Keratinocyte (primary cell): ENCODE data around the gene APOB. TPM values are rescaled to one million over a fixed set of nuclear protein-coding genes. Genes with fewer than 3 reads are reported as not detected.

Experiments
- DNase-seq: peaks from one replicate; pipeline ENCODE4 v3.0.0-alpha.2; 2011; ENCODE audit warnings: low read depth, missing footprints, low spot score
- FAIRE-seq: peaks from 2 replicates; lab custom pipeline; 2011; peaks lifted over from hg19 to GRCh38; lab: Jason Lieb, UNC
- H2AFZ ChIP-seq: 2 replicates; pipeline ENCODE4 v1.6.0; 2012; ENCODE audit warnings: low read length, control low read depth, inconsistent platforms; ENCODE audit not compliant: control insufficient read depth
- H3K27ac ChIP-seq: 2 replicates; pipeline ENCODE4 v1.5.1; 2011; ENCODE audit warnings: low read length; ENCODE audit not compliant: control insufficient read depth, insufficient read depth
- H3K27me3 ChIP-seq: 3 replicates; pipeline ENCODE4 v1.6.0; 2011; ENCODE audit warnings: low read length; ENCODE audit not compliant: control insufficient read depth, insufficient read depth; ENCODE audit errors: extremely low read depth
- H3K36me3 ChIP-seq, 2 experiments: 2 replicates in 1 of 2; 3 replicates in 1 of 2; pipeline ENCODE4 v1.5.1; 2011; ENCODE audit warnings: low read length in 2 of 2, mild to moderate bottlenecking in 1 of 2; ENCODE audit not compliant: control insufficient read depth in 2 of 2, insufficient read depth in 2 of 2; ENCODE audit errors: extremely low read depth in 1 of 2
- H3K4me1 ChIP-seq: 3 replicates; pipeline ENCODE4 v1.5.1; 2011; ENCODE audit warnings: low read length; ENCODE audit not compliant: control insufficient read depth, insufficient read depth; ENCODE audit errors: extremely low read depth
- H3K4me2 ChIP-seq: 3 replicates; pipeline ENCODE4 v1.6.0; 2011; ENCODE audit warnings: low read depth, low read length; ENCODE audit not compliant: control insufficient read depth, insufficient read depth; ENCODE audit errors: extremely low read depth
- H3K4me3 ChIP-seq, 3 experiments: fragments of 200-600 bp in 1 of 3; sonication (generic) in 1 of 3; 2 replicates in 2 of 3; 3 replicates in 1 of 3; pipeline ENCODE4 v1.5.1; 2011 to 2016; ENCODE audit warnings: low read length in 3 of 3, mild to moderate bottlenecking in 3 of 3, control low read depth in 2 of 3, inconsistent platforms in 1 of 3, low read depth in 1 of 3, mixed read lengths in 1 of 3, mixed run types in 1 of 3, moderate library complexity in 1 of 3; ENCODE audit not compliant: control insufficient read depth in 2 of 3, insufficient read depth in 2 of 3; ENCODE audit errors: extremely low read depth in 1 of 3
- H3K79me2 ChIP-seq: 2 replicates; pipeline ENCODE4 v1.6.0; 2012; ENCODE audit warnings: low read length; ENCODE audit not compliant: control insufficient read depth, insufficient read depth
- H3K9ac ChIP-seq: 3 replicates; pipeline ENCODE4 v1.6.0; 2011; ENCODE audit warnings: low read length; ENCODE audit not compliant: control insufficient read depth, insufficient read depth; ENCODE audit errors: extremely low read depth
- H3K9me1 ChIP-seq: 3 replicates; pipeline ENCODE4 v1.6.0; 2011; ENCODE audit warnings: low read length; ENCODE audit not compliant: control insufficient read depth, insufficient read depth; ENCODE audit errors: extremely low read depth
- H3K9me3 ChIP-seq: 2 replicates; pipeline ENCODE4 v1.5.1; 2012; ENCODE audit warnings: low read depth, low read length; ENCODE audit not compliant: control insufficient read depth
- H4K20me1 ChIP-seq: 3 replicates; pipeline ENCODE4 v1.6.0; 2011; ENCODE audit warnings: low read length; ENCODE audit not compliant: control insufficient read depth, insufficient read depth; ENCODE audit errors: extremely low read depth
- CTCF ChIP-seq, 3 experiments: IDR thresholded peaks in 1 of 3; conservative IDR thresholded peaks in 1 of 3; optimal IDR thresholded peaks in 1 of 3; 2 replicates in 2 of 3; 3 replicates in 1 of 3; pipeline versions ENCODE3 to v1.5.1; 2011; ENCODE audit warnings: low read length in 3 of 3, mild to moderate bottlenecking in 3 of 3, moderate library complexity in 2 of 3, control low read depth in 1 of 3, inconsistent platforms in 1 of 3; ENCODE audit not compliant: insufficient read depth in 2 of 3; ENCODE audit errors: extremely low read depth in 1 of 3
- EZH2 ChIP-seq: IDR thresholded peaks from one replicate; pipeline ENCODE4 v1.6.1; 2012; ENCODE audit warnings: inconsistent platforms, mild to moderate bottlenecking, low read length, moderate library complexity
- dilution Hi-C: fragments of 300-500 bp; cut with MboI; formaldehyde crosslinking; loops from one replicate; pipeline ENCODE4 v1.7.0; 2020; ENCODE audit warnings: low sequenced_read_pairs; ENCODE audit not compliant: extremely low pct_ligation_motif_present
- polyA plus RNA-seq, 5 experiments: library from polyadenylated mRNA; depleted of rRNA in 3 of 5; stranded (reverse) in 3 of 5; stranded (forward) in 1 of 5; unstranded in 1 of 5; fragments of >200 nt; gene quantifications; 1 replicate in 1 of 5; 2 replicates in 3 of 5; 3 replicates in 1 of 5; pipeline versions ENCODE4 v1.2.1 to v1.2.3, GENCODE V29; 2011 to 2012; ENCODE audit warnings: missing spikeins in 2 of 5, low read depth in 1 of 5, low replicate concordance in 1 of 5

The APOB gene
- polyA plus RNA-seq, 1 donor (not counting 4 experiments of a cell fraction or from before 2014, with no cell fraction given), result 0.01 TPM

- DNase-seq (no peak), FAIRE-seq (no peak)
- Histone ChIP-seq H3K79me2 (no peaks in the 10 kb centered on the region), H3K36me3 (no peaks in the 10 kb centered on the region), H3K27me3 (no peaks in the 10 kb centered on the region), H3K27ac (no peak overlapping the region), H3K4me3 (no peak overlapping the region), H3K4me2 (no peak overlapping the region), H3K9ac (no peak overlapping the region), H3K9me1 (no peaks in the 10 kb centered on the region), H3K4me1 (no peaks in the 10 kb centered on the region), H2AFZ (no peak overlapping the region), H3K9me3 (no peaks in the 10 kb centered on the region), H4K20me1 (no peaks in the 10 kb centered on the region)
- dilution Hi-C loops, result no loop called here
- no peak for TF ChIP-seq CTCF (optimal IDR thresholded peaks at IDR 0.05 in 1 of 3, IDR thresholded peaks at IDR 0.05 in 1 of 3, conservative IDR thresholded peaks at IDR 0.05 in 1 of 3; ENCODE audit: extremely low read depth in 1 of 3, insufficient read depth in 2 of 3, low read length in 3 of 3)
- TF ChIP-seq EZH2, result no peak
Measured at GRCh38 chr2:21037671-21038108, 6.2 kb downstream of the APOB start.

GRCh38 chr2:21036708-21037670 lies 6.9 kb downstream of the APOB start:
- no peak for FAIRE-seq
- Histone ChIP-seq H3K4me3 (no peak overlapping the region), H3K4me1 (no peaks in the 10 kb centered on the region), H3K9me3 (no peaks in the 10 kb centered on the region), H2AFZ (no peak overlapping the region), H3K36me3 (no peaks in the 10 kb centered on the region), H3K27ac (no peak overlapping the region), H3K79me2 (no peaks in the 10 kb centered on the region), H3K9me1 (no peaks in the 10 kb centered on the region), H3K4me2 (no peak overlapping the region), H4K20me1 (no peaks in the 10 kb centered on the region), H3K9ac (no peak overlapping the region), H3K27me3 (no peaks in the 10 kb centered on the region)
- dilution Hi-C loops, result no loop called here
- no peak for TF ChIP-seq CTCF (optimal IDR thresholded peaks at IDR 0.05 in 1 of 3, IDR thresholded peaks at IDR 0.05 in 1 of 3, conservative IDR thresholded peaks at IDR 0.05 in 1 of 3; ENCODE audit: extremely low read depth in 1 of 3, insufficient read depth in 2 of 3, low read length in 3 of 3)
- no peak for TF ChIP-seq EZH2
- DNase-seq, result no peak
